HepG2 (cell line): ENCODE data around the gene PRDM10. TPM values are rescaled to one million over a fixed set of nuclear protein-coding genes. Genes with fewer than 3 reads are reported as not detected.
A peak's percentile ranks its signal among the peaks of the same experiment; 100 is the strongest.

Experiments used
- DPF2 ChIP-seq: sonication (generic); formaldehyde crosslinking; IDR thresholded peaks from 2 replicates; pipeline ENCODE4 v1.4.0; 2020; ENCODE audit warnings: mild to moderate bottlenecking, low read depth, missing genetic modification reagents, borderline replicate concordance
- ELF3 ChIP-seq: IDR thresholded peaks from 2 replicates; pipeline ENCODE4 v1.6.1; 2016; ENCODE audit warnings: missing genetic modification reagents, missing compliant biosample characterization
- EP300 ChIP-seq, 3 experiments: sonication (generic) in 1 of 3; formaldehyde crosslinking in 1 of 3; IDR thresholded peaks; 2 replicates each; pipeline versions ENCODE4 v1.5.1 to v1.6.1; 2011 to 2020; ENCODE audit warnings: low read depth in 2 of 3, low read length in 2 of 3, borderline replicate concordance in 1 of 3, improper control_type of control experiment in 1 of 3, mild to moderate bottlenecking in 1 of 3, missing genetic modification reagents in 1 of 3, moderate library complexity in 1 of 3
- GTF2F1 ChIP-seq: fragments of 150-350 bp; IDR thresholded peaks from 2 replicates; pipeline ENCODE4 v1.6.1; 2014; ENCODE audit warnings: low read length
- NFE2L2 ChIP-seq: fragments of 150-350 bp; IDR thresholded peaks from 2 replicates; pipeline ENCODE4 v1.6.1; 2014; ENCODE audit warnings: low read length
- SOX13 ChIP-seq, 3 experiments: fragments of 450-650 bp in 1 of 3; sonication (generic) in 1 of 3; formaldehyde crosslinking in 1 of 3; IDR thresholded peaks in 2 of 3; conservative IDR thresholded peaks in 1 of 3; 2 replicates each; pipeline versions ENCODE4 v1.5.0 to v1.6.1; 2016 to 2020; ENCODE audit warnings: antibody characterized with exemption in 1 of 3, mild to moderate bottlenecking in 1 of 3, missing compliant biosample characterization in 1 of 3, missing genetic modification reagents in 1 of 3, moderate library complexity in 1 of 3
- SP1 ChIP-seq, 2 experiments: fragments of 450-650 bp in 1 of 2; sonication (generic) in 1 of 2; formaldehyde crosslinking in 1 of 2; IDR thresholded peaks; 2 replicates each; pipeline versions ENCODE4 v1.4.0 to v1.6.1; 2016 to 2020; ENCODE audit warnings: missing genetic modification reagents in 1 of 2
- TBL1XR1 ChIP-seq: fragments of 150-350 bp; IDR thresholded peaks from 2 replicates; pipeline ENCODE4 v1.6.1; 2014; ENCODE audit warnings: borderline replicate concordance, low read length; ENCODE audit not compliant: partially characterized antibody
- TBX2 ChIP-seq: sonication (generic); formaldehyde crosslinking; IDR thresholded peaks from 2 replicates; pipeline ENCODE4 v1.5.0; 2020; ENCODE audit warnings: missing genetic modification reagents, mild to moderate bottlenecking, borderline replicate concordance
- TBX3 ChIP-seq: fragments of 450-650 bp; IDR thresholded peaks from 2 replicates; pipeline ENCODE4 v1.6.1; 2017; ENCODE audit warnings: antibody characterized with exemption, mild to moderate bottlenecking, inconsistent platforms, borderline replicate concordance
- ZNF12 ChIP-seq: sonication (generic); formaldehyde crosslinking; IDR thresholded peaks from 2 replicates; pipeline ENCODE4 v1.5.0; 2020; ENCODE audit warnings: missing genetic modification reagents
- ZNF136 ChIP-seq: sonication (generic); formaldehyde crosslinking; IDR thresholded peaks from 2 replicates; pipeline ENCODE4 v1.8.1; 2022; ENCODE audit warnings: low read depth, mild to moderate bottlenecking, moderate library complexity, missing genetic modification reagents
- ZNF234 ChIP-seq: sonication (generic); formaldehyde crosslinking; conservative IDR thresholded peaks from 2 replicates; pipeline ENCODE4 v1.5.1; 2020; ENCODE audit warnings: mild to moderate bottlenecking, missing genetic modification reagents
- ZNF235 ChIP-seq: sonication (generic); formaldehyde crosslinking; IDR thresholded peaks from 2 replicates; pipeline ENCODE4 v1.8.1; 2023; ENCODE audit warnings: mild to moderate bottlenecking, missing genetic modification reagents, borderline replicate concordance
- ZNF331 ChIP-seq: sonication (generic); formaldehyde crosslinking; IDR thresholded peaks from 2 replicates; pipeline ENCODE4 v1.4.0; 2020; ENCODE audit warnings: missing genetic modification reagents
- ZNF687 ChIP-seq: sonication (generic); formaldehyde crosslinking; IDR thresholded peaks from 2 replicates; pipeline ENCODE4 v1.5.1; 2020; ENCODE audit warnings: mild to moderate bottlenecking, missing genetic modification reagents, moderate library complexity
- ZNF691 ChIP-seq: sonication (generic); formaldehyde crosslinking; IDR thresholded peaks from 2 replicates; pipeline ENCODE4 v1.4.0; 2020; ENCODE audit warnings: missing genetic modification reagents, low read depth, mild to moderate bottlenecking, borderline replicate concordance
- ZNF788 ChIP-seq: sonication (generic); formaldehyde crosslinking; IDR thresholded peaks from 2 replicates; pipeline ENCODE4 v1.5.0; 2020; ENCODE audit warnings: mild to moderate bottlenecking, missing genetic modification reagents, borderline replicate concordance
- ZNF800 ChIP-seq: sonication (generic); formaldehyde crosslinking; IDR thresholded peaks from 2 replicates; pipeline ENCODE4 v1.4.0; 2020; ENCODE audit warnings: missing genetic modification reagents
- ZSCAN31 ChIP-seq: sonication (generic); formaldehyde crosslinking; IDR thresholded peaks from 2 replicates; pipeline ENCODE4 v1.5.0; 2020; ENCODE audit warnings: low read depth, mild to moderate bottlenecking, missing genetic modification reagents
- polyA plus RNA-seq, 8 experiments: library from polyadenylated mRNA; depleted of rRNA in 3 of 8; stranded (reverse) in 7 of 8; unstranded in 1 of 8; fragments of >200 nt; fragmentation: Illumina TruSeq in 4 of 8; extraction: Trizol in 4 of 8; gene quantifications; 2 replicates each; pipeline versions ENCODE4 v1.2.1 to v1.2.3, GENCODE V29; 2011 to 2016; ENCODE audit warnings: low read depth in 4 of 8, missing spikeins in 1 of 8, mixed read lengths in 1 of 8; ENCODE audit not compliant: insufficient read depth in 1 of 8
- total RNA-seq, 5 experiments: library from RNA; depleted of rRNA; stranded (reverse); fragments of >200 nt; fragmentation: Illumina TruSeq; extraction: Trizol; gene quantifications; 2 replicates each; pipeline ENCODE4 v1.2.3, GENCODE V29; 2016; ENCODE audit warnings: low read depth in 1 of 5

PRDM10 gene
- total and polyA plus RNA-seq, 2 of the 13 experiments (the other 11 are each of a cell fraction or from before 2014, with no cell fraction given) = 5.7 to 5.8 TPM

GRCh38 chr11:129861702-129862522 is 140.7 kb downstream of the PRDM10 start (continued):
- TF ChIP-seq ZNF800 = no peak
- peak; percentile 17; the same call in 1 of the 2 replicates for TF ChIP-seq ZNF687 (CRISPR knock-in tag)
- TF ChIP-seq ZNF691 (CRISPR knock-in tag) = no peak
- TF ChIP-seq TBX3 = no peak
- 0 out of 2 replicates have a peak, but pooled peaks have one; percentile 23 for TF ChIP-seq ZNF788
- TF ChIP-seq ZNF234 (CRISPR knock-in tag) = no peak
- no peak for TF ChIP-seq ZNF235 (CRISPR knock-in tag)
- peak; percentile 40; the same call in 1 of the 2 replicates for TF ChIP-seq ZSCAN31 (CRISPR knock-in tag)
- peak; percentile 50; the same call in 1 of the 2 replicates for TF ChIP-seq TBX2 (CRISPR knock-in tag)
- TF ChIP-seq SOX13 (IDR thresholded peaks at IDR 0.05) = no peak
- TF ChIP-seq SOX13 (CRISPR knock-in tag; conservative IDR thresholded peaks at IDR 0.05 in 1 of 2, IDR thresholded peaks at IDR 0.05 in 1 of 2) = 0 out of 4 replicates have a peak, but pooled peaks of 1 of the 2 experiments have one; percentile 6
- no peak for TF ChIP-seq GTF2F1
- TF ChIP-seq TBL1XR1 = no peak
- TF ChIP-seq ZNF331 = 0 out of 2 replicates have a peak, but pooled peaks have one; percentile 39
- TF ChIP-seq NFE2L2 = no peak
- no peak for TF ChIP-seq DPF2 (CRISPR knock-in tag)
- no peak for TF ChIP-seq ZNF136
- TF ChIP-seq SP1 (IDR thresholded peaks at IDR 0.05) = no peak
- TF ChIP-seq SP1 (CRISPR knock-in tag; IDR thresholded peaks at IDR 0.05) = peak; percentile 28; the same call in 1 of the 2 replicates
- TF ChIP-seq EP300 (IDR thresholded peaks at IDR 0.05; ENCODE audit: low read depth in 2 of 2, low read length in 2 of 2) = no peak
- 0 out of 2 replicates have a peak, but pooled peaks have one; percentile 9 for TF ChIP-seq EP300 (CRISPR knock-in tag; IDR thresholded peaks at IDR 0.05; ENCODE audit: borderline replicate concordance)
- TF ChIP-seq ZNF12 (CRISPR knock-in tag) = peak; percentile 71
- TF ChIP-seq ELF3 (CRISPR knock-in tag) = peak; percentile 52
